PFSK-1 (cell line): ENCODE data around the gene ZC3H8.

Source experiments
- FOXP2 ChIP-seq: optimal IDR thresholded peaks from 2 replicates; pipeline ENCODE3; 2011; ENCODE audit warnings: borderline replicate concordance, control low read depth, inconsistent platforms; ENCODE audit not compliant: insufficient read depth; ENCODE audit errors: extremely low read length, extremely low read depth
- POLR2AphosphoS5 ChIP-seq: IDR thresholded peaks from 2 replicates; pipeline ENCODE4 v1.6.1; 2012; ENCODE audit warnings: low read depth, mild to moderate bottlenecking, control low read depth, low read length, moderate library complexity
- SIN3A ChIP-seq: IDR thresholded peaks from 2 replicates; pipeline ENCODE4 v1.6.1; 2012; ENCODE audit warnings: mild to moderate bottlenecking, low read length, moderate library complexity, borderline replicate concordance; ENCODE audit not compliant: insufficient read depth
- TAF1 ChIP-seq: IDR thresholded peaks from 2 replicates; pipeline ENCODE4 v1.6.1; 2012; ENCODE audit warnings: low read length, control low read depth, borderline replicate concordance; ENCODE audit not compliant: insufficient read depth
- TF ChIP-seq, protein P1 (sequence below), 2 experiments: IDR thresholded peaks; 2 replicates each; pipeline versions ENCODE4 v1.6.1 to v1.8.0; 2011 to 2012; ENCODE audit warnings: low read depth in 2 of 2, low read length in 2 of 2, control low read depth in 1 of 2, inconsistent platforms in 1 of 2, mild to moderate bottlenecking in 1 of 2, moderate library complexity in 1 of 2; ENCODE audit not compliant: insufficient read depth in 1 of 2

Gene ZC3H8

DNA sequence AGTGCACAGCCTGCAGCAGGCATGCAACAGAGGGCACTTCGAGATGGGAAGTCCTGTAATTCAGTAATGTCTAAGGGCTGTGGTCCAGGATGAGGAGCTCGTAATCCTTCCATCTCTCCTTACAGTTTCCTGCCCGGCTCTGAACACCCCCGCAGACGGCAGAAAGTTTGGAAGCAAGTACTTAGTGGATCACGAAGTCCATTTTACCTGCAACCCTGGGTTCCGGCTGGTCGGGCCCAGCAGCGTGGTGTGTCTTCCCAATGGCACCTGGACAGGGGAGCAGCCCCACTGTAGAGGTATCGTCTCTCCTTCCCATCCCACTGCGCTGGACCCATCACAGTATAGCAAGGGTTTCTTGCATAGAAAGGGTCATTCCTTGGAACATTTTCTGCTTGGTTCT lies 90.0 kb downstream of the ZC3H8 start:
- TF ChIP-seq FOXP2 (no peak), SIN3A (no peak), TAF1 (no peak), POLR2AphosphoS5 (no peak)
- TF ChIP-seq, protein P1, sequence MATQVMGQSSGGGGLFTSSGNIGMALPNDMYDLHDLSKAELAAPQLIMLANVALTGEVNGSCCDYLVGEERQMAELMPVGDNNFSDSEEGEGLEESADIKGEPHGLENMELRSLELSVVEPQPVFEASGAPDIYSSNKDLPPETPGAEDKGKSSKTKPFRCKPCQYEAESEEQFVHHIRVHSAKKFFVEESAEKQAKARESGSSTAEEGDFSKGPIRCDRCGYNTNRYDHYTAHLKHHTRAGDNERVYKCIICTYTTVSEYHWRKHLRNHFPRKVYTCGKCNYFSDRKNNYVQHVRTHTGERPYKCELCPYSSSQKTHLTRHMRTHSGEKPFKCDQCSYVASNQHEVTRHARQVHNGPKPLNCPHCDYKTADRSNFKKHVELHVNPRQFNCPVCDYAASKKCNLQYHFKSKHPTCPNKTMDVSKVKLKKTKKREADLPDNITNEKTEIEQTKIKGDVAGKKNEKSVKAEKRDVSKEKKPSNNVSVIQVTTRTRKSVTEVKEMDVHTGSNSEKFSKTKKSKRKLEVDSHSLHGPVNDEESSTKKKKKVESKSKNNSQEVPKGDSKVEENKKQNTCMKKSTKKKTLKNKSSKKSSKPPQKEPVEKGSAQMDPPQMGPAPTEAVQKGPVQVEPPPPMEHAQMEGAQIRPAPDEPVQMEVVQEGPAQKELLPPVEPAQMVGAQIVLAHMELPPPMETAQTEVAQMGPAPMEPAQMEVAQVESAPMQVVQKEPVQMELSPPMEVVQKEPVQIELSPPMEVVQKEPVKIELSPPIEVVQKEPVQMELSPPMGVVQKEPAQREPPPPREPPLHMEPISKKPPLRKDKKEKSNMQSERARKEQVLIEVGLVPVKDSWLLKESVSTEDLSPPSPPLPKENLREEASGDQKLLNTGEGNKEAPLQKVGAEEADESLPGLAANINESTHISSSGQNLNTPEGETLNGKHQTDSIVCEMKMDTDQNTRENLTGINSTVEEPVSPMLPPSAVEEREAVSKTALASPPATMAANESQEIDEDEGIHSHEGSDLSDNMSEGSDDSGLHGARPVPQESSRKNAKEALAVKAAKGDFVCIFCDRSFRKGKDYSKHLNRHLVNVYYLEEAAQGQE (IDR thresholded peaks at IDR 0.05; ENCODE audit: insufficient read depth in 1 of 2, low read depth in 2 of 2, low read length in 2 of 2), result no peak

DNA sequence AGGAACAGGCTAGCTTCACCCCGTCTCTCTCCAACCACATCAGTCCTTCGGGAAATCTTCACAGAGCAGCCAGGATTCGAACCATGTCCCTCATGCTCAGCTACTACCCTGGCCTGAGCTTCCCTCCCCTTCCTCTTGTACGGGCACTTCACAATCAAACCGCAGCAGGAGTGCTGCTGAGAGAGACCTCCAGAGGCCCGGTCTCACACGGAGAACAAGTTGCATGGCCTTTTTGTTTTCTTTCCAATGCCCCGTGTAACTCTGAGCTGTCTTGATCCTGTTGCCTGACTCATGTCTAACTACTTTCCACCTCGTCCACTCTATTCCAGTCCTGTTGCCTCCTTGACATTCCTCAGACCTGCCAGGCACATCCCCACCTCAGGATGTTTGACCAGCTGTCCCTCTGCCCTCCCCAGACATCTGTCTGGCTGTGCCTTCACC lies 91.3 kb downstream of the ZC3H8 start:
- TF ChIP-seq POLR2AphosphoS5 (no peak), TAF1 (no peak)
- TF ChIP-seq, protein P1 (IDR thresholded peaks at IDR 0.05; ENCODE audit: insufficient read depth in 1 of 2, low read depth in 2 of 2, low read length in 2 of 2), result no peak

DNA sequence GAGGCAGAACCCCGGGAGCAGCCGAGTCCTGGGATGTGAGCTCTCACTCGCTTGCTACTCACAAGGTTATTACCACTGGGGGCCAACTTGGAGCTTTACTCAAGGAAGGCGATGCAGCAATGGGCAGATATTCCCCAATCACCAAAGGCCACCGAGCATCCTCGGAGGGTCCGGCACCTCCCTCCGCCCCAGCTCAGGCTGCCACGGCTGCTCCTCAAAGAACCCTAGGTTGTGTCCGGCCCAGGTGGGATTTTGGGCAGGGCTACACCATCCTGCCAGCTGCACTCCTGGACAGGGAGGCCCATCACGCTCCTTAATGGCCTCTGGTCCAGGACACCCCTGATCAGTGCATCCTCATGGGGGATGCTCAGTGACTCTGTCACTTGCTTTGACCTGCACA lies 91.9 kb downstream of the ZC3H8 start:
- TF ChIP-seq SIN3A, result no peak
- TF ChIP-seq, protein P1 (IDR thresholded peaks at IDR 0.05; ENCODE audit: insufficient read depth in 1 of 2, low read depth in 2 of 2, low read length in 2 of 2), result no peak
- TF ChIP-seq TAF1, result no peak
- TF ChIP-seq FOXP2, result no peak
- TF ChIP-seq POLR2AphosphoS5, result no peak

DNA sequence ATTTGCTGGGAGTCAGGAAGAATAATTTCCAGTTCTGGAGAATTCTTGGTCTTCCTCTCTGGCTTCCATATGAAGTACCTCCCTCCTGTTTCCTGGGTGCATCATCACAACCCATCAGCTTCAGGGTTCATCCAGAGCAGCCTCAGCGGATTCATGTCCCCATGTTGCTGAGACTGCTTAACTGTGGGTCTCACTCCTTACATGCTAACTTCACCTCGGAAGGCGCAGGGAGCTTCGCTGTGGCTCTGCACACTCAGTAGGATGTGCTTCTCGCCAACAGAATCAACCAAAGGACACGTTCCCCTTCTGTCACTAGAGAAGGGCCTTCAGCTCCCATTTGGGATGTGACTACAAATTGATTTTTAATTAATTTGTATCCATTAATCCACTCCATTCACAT lies 92.5 kb downstream of the ZC3H8 start:
- TF ChIP-seq SIN3A (no peak), TAF1 (no peak), POLR2AphosphoS5 (no peak), FOXP2 (no peak)
- TF ChIP-seq, protein P1 (IDR thresholded peaks at IDR 0.05; ENCODE audit: insufficient read depth in 1 of 2, low read depth in 2 of 2, low read length in 2 of 2), result no peak
